H1 (cell line): ENCODE results near the gene KRTAP10-4. TPM values are rescaled to one million over a fixed set of nuclear protein-coding genes. Genes with fewer than 3 reads are reported as not detected.

Experiments
- ASH2L ChIP-seq: fragments of 200-600, 300-600 bp; sonication (generic); IDR thresholded peaks from one replicate; pipeline ENCODE4 v1.7.1; 2017; ENCODE audit warnings: low read length
- BACH1 ChIP-seq: IDR thresholded peaks from 2 replicates; pipeline ENCODE4 v1.6.1; 2012; ENCODE audit warnings: low read length, improper control_type of control experiment
- CBX5 ChIP-seq: fragments of 300-800, 300-1000 bp; sonication (generic); IDR thresholded peaks from 2 replicates; pipeline ENCODE4 v1.7.1; 2016; ENCODE audit warnings: antibody characterized with exemption, low read length, low read depth
- EZH2 ChIP-seq: fragments of 200-600 bp; sonication (generic); IDR thresholded peaks from 2 replicates; pipeline ENCODE4 v1.7.1; 2012; ENCODE audit warnings: low read depth, mild to moderate bottlenecking, moderate library complexity, low read length, inconsistent platforms; ENCODE audit not compliant: severe bottlenecking
- JUN ChIP-seq: IDR thresholded peaks from 2 replicates; pipeline ENCODE4 v1.6.1; 2011; ENCODE audit warnings: low read depth, mild to moderate bottlenecking, improper control_type of control experiment, low read length
- KDM5A ChIP-seq: fragments of 200-600 bp; IDR thresholded peaks from 2 replicates; pipeline ENCODE4 v1.7.1; 2012; ENCODE audit warnings: mild to moderate bottlenecking, low read length, inconsistent platforms, mixed read lengths
- PHF8 ChIP-seq: fragments of 200-600 bp; sonication (generic); conservative IDR thresholded peaks from 2 replicates; pipeline ENCODE4 v1.7.1; 2012; ENCODE audit warnings: low read depth, mild to moderate bottlenecking, inconsistent platforms, low read length, moderate library complexity
- POLR2A ChIP-seq, 2 experiments: IDR thresholded peaks; 1 replicate in 1 of 2; 2 replicates in 1 of 2; pipeline ENCODE4 v1.6.1; 2011; ENCODE audit warnings: low read depth in 2 of 2, low read length in 2 of 2, mild to moderate bottlenecking in 2 of 2; ENCODE audit errors: control extremely low read depth in 1 of 2
- SAP30 ChIP-seq: fragments of 300-600 bp; sonication (generic); IDR thresholded peaks from 2 replicates; pipeline ENCODE4 v1.7.1; 2012; ENCODE audit warnings: low read length, moderate library complexity, mild to moderate bottlenecking, inconsistent platforms; ENCODE audit not compliant: insufficient read depth, insufficient replicate concordance
- TAF1 ChIP-seq: IDR thresholded peaks from 2 replicates; pipeline ENCODE4 v1.6.1; 2011; ENCODE audit warnings: mild to moderate bottlenecking, low read depth, low read length
- polyA plus RNA-seq, 7 experiments: library from polyadenylated mRNA; depleted of rRNA in 3 of 7; stranded (reverse) in 5 of 7; unstranded in 2 of 7; fragments of >200 nt in 5 of 7; fragments of 200-250 nt in 2 of 7; gene quantifications; 1 replicate in 5 of 7; 2 replicates in 1 of 7; 4 replicates in 1 of 7; pipeline versions ENCODE4 v1.2.1 to v1.2.3, GENCODE V29; 2011 to 2013; ENCODE audit warnings: missing spikeins in 2 of 7, mixed read lengths in 2 of 7
- total RNA-seq: library from RNA; stranded (reverse); fragmentation: NEBNext Ultra II Directional; extraction: Animal tissue kit (Norgen Biotek cat#: 25700); gene quantifications from 2 replicates; pipeline ENCODE4 v1.2.1, GENCODE V29; 2021
- TF ChIP-seq, protein P1 (sequence below): fragments of 300-600 bp; sonication (generic); IDR thresholded peaks from 2 replicates; pipeline ENCODE4 v1.7.1; 2012; ENCODE audit warnings: low read length, moderate library complexity, mild to moderate bottlenecking, inconsistent platforms; ENCODE audit not compliant: insufficient replicate concordance

Gene KRTAP10-4
- total and polyA plus RNA-seq, 2 of the 8 experiments (the other 6 are each of a cell fraction or from before 2014, with no cell fraction given): not detected

DNA sequence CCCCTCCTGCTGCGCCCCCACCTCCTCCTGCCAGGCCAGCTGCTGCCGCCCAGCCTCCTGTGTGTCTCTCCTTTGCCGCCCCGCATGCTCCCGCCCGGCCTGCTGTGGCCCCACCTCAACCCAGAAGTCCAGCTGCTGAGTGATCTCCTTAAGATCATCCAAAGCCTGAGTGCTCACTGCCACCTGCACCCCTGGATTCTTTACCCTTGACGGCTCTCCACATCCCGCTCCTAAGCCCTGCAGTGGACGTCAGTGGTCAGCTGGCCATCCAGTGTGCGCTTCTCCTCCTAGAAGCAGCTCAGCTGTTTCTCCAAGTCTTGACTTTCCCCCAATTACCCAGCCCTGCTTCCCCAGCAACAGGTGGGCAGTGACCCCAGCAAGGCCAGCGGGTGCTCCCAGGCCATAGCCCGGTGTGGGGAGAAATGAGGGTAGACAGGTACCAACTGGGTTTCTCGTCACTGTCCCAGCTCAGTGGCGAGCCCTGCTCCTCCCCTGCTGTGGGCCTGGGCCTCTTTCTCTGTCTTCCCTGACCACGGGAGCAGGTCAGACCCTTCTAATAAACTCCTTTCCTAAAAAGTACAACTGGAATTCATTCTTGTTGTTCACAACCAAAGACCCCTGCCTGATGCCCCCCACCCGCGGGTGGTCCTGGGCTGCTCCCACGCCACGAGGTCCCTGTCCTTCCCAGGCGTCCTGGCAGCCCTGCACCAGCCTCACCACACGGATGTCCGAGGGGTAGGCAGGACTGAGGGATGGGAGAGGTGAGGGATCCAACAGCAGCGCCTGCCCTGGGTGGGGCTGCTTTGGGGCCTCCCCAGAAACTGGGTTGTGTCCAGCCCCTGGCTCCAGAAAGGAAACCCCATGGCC lies 28.3 kb downstream of the KRTAP10-4 start (continued):
- TF ChIP-seq, protein P1, sequence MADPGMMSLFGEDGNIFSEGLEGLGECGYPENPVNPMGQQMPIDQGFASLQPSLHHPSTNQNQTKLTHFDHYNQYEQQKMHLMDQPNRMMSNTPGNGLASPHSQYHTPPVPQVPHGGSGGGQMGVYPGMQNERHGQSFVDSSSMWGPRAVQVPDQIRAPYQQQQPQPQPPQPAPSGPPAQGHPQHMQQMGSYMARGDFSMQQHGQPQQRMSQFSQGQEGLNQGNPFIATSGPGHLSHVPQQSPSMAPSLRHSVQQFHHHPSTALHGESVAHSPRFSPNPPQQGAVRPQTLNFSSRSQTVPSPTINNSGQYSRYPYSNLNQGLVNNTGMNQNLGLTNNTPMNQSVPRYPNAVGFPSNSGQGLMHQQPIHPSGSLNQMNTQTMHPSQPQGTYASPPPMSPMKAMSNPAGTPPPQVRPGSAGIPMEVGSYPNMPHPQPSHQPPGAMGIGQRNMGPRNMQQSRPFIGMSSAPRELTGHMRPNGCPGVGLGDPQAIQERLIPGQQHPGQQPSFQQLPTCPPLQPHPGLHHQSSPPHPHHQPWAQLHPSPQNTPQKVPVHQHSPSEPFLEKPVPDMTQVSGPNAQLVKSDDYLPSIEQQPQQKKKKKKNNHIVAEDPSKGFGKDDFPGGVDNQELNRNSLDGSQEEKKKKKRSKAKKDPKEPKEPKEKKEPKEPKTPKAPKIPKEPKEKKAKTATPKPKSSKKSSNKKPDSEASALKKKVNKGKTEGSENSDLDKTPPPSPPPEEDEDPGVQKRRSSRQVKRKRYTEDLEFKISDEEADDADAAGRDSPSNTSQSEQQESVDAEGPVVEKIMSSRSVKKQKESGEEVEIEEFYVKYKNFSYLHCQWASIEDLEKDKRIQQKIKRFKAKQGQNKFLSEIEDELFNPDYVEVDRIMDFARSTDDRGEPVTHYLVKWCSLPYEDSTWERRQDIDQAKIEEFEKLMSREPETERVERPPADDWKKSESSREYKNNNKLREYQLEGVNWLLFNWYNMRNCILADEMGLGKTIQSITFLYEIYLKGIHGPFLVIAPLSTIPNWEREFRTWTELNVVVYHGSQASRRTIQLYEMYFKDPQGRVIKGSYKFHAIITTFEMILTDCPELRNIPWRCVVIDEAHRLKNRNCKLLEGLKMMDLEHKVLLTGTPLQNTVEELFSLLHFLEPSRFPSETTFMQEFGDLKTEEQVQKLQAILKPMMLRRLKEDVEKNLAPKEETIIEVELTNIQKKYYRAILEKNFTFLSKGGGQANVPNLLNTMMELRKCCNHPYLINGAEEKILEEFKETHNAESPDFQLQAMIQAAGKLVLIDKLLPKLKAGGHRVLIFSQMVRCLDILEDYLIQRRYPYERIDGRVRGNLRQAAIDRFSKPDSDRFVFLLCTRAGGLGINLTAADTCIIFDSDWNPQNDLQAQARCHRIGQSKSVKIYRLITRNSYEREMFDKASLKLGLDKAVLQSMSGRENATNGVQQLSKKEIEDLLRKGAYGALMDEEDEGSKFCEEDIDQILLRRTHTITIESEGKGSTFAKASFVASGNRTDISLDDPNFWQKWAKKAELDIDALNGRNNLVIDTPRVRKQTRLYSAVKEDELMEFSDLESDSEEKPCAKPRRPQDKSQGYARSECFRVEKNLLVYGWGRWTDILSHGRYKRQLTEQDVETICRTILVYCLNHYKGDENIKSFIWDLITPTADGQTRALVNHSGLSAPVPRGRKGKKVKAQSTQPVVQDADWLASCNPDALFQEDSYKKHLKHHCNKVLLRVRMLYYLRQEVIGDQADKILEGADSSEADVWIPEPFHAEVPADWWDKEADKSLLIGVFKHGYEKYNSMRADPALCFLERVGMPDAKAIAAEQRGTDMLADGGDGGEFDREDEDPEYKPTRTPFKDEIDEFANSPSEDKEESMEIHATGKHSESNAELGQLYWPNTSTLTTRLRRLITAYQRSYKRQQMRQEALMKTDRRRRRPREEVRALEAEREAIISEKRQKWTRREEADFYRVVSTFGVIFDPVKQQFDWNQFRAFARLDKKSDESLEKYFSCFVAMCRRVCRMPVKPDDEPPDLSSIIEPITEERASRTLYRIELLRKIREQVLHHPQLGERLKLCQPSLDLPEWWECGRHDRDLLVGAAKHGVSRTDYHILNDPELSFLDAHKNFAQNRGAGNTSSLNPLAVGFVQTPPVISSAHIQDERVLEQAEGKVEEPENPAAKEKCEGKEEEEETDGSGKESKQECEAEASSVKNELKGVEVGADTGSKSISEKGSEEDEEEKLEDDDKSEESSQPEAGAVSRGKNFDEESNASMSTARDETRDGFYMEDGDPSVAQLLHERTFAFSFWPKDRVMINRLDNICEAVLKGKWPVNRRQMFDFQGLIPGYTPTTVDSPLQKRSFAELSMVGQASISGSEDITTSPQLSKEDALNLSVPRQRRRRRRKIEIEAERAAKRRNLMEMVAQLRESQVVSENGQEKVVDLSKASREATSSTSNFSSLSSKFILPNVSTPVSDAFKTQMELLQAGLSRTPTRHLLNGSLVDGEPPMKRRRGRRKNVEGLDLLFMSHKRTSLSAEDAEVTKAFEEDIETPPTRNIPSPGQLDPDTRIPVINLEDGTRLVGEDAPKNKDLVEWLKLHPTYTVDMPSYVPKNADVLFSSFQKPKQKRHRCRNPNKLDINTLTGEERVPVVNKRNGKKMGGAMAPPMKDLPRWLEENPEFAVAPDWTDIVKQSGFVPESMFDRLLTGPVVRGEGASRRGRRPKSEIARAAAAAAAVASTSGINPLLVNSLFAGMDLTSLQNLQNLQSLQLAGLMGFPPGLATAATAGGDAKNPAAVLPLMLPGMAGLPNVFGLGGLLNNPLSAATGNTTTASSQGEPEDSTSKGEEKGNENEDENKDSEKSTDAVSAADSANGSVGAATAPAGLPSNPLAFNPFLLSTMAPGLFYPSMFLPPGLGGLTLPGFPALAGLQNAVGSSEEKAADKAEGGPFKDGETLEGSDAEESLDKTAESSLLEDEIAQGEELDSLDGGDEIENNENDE: no peak
- TF ChIP-seq KDM5A (no peak), SAP30 (no peak), ASH2L (no peak), TAF1 (no peak), PHF8 (no peak), CBX5 (no peak), JUN (no peak), POLR2A (IDR thresholded peaks at IDR 0.05; ENCODE audit: control extremely low read depth in 1 of 2, low read depth in 2 of 2, low read length in 2 of 2) (no peak), BACH1 (no peak), EZH2 (no peak)
